CD14-positive monocyte (primary cell): ENCODE data around the gene DGKI. TPM values are rescaled to one million over a fixed set of nuclear protein-coding genes. Genes with fewer than 3 reads are reported as not detected.

Experiments used
- DNase-seq, 3 donors: peaks; one replicate each; pipeline ENCODE4 v3.0.0-alpha.2; 2011 to 2022
- H2AFZ ChIP-seq: 2 replicates; pipeline ENCODE4 v1.6.0; 2012; ENCODE audit warnings: mild to moderate bottlenecking, low read depth, low read length, inconsistent platforms; ENCODE audit not compliant: insufficient read depth, poor library complexity, severe bottlenecking
- H3K27ac ChIP-seq, 2 donors: 1 replicate in 1 of 2; 2 replicates in 1 of 2; pipeline ENCODE4 v1.5.1; 2012 to 2013; ENCODE audit warnings: low read length in 2 of 2, control low read depth in 1 of 2, inconsistent platforms in 1 of 2, low read depth in 1 of 2, mild to moderate bottlenecking in 1 of 2
- H3K27me3 ChIP-seq, 2 donors: one replicate each; pipeline versions ENCODE4 v1.6.0 to v1.6.1; 2011 to 2013; ENCODE audit warnings: low read length in 2 of 2; ENCODE audit not compliant: control insufficient read depth in 2 of 2, insufficient read depth in 2 of 2
- H3K36me3 ChIP-seq, 2 donors: replicated peaks in 1 of 2; 1 replicate in 1 of 2; 2 replicates in 1 of 2; pipeline versions ENCODE4 v1.5.1 to v1.6.1; 2012 to 2013; ENCODE audit warnings: low read length in 2 of 2, control low read depth in 1 of 2, inconsistent platforms in 1 of 2, mild to moderate bottlenecking in 1 of 2; ENCODE audit not compliant: insufficient read depth in 2 of 2, control insufficient read depth in 1 of 2
- H3K4me1 ChIP-seq, 2 donors: 1 replicate in 1 of 2; 2 replicates in 1 of 2; pipeline versions ENCODE4 v1.5.1 to v1.6.1; 2012 to 2013; ENCODE audit warnings: low read length in 2 of 2, control low read depth in 1 of 2, inconsistent platforms in 1 of 2, mild to moderate bottlenecking in 1 of 2, moderate library complexity in 1 of 2; ENCODE audit not compliant: insufficient read depth in 2 of 2, control insufficient read depth in 1 of 2
- H3K4me2 ChIP-seq: replicated peaks from 2 replicates; pipeline ENCODE3; 2012; ENCODE audit warnings: low read length, moderate library complexity, mild to moderate bottlenecking; ENCODE audit not compliant: poor library complexity, severe bottlenecking; ENCODE audit errors: extremely low read depth
- H3K4me3 ChIP-seq, 3 experiments: fragments of 200-600 bp in 1 of 3; sonication (generic) in 1 of 3; replicated peaks in 1 of 3; 1 replicate in 2 of 3; 2 replicates in 1 of 3; pipeline ENCODE4 v1.5.1; 2011 to 2013; ENCODE audit warnings: low read length in 3 of 3, mild to moderate bottlenecking in 3 of 3, control low read depth in 2 of 3, low read depth in 2 of 3, inconsistent platforms in 1 of 3, moderate library complexity in 1 of 3
- H3K79me2 ChIP-seq: 2 replicates; pipeline ENCODE4 v1.6.0; 2012; ENCODE audit warnings: mild to moderate bottlenecking, control low read depth, inconsistent platforms, low read length, moderate library complexity; ENCODE audit not compliant: insufficient read depth
- H3K9ac ChIP-seq: 2 replicates; pipeline ENCODE4 v1.6.0; 2017; ENCODE audit warnings: low read length, mild to moderate bottlenecking; ENCODE audit not compliant: insufficient read depth, poor library complexity, severe bottlenecking
- H3K9me3 ChIP-seq, 2 donors: replicated peaks in 1 of 2; 1 replicate in 1 of 2; 2 replicates in 1 of 2; pipeline versions ENCODE4 v1.5.1 to v1.6.1; 2012 to 2013; ENCODE audit warnings: low read length in 2 of 2, control low read depth in 1 of 2; ENCODE audit not compliant: control insufficient read depth in 1 of 2, insufficient read depth in 1 of 2
- H4K20me1 ChIP-seq: 2 replicates; pipeline ENCODE4 v1.6.0; 2012; ENCODE audit warnings: mild to moderate bottlenecking, low read length, control low read depth, moderate library complexity; ENCODE audit not compliant: insufficient read depth
- H3K27ac Mint-ChIP-seq, 7 donors: one replicate each; pipeline ENCODE4 v1.8.0; 2020; ENCODE audit warnings: mild to moderate bottlenecking in 7 of 7, mixed read lengths in 7 of 7, moderate library complexity in 6 of 7, inconsistent platforms in 2 of 7
- H3K27me3 Mint-ChIP-seq, 3 donors: one replicate each; pipeline ENCODE4 v1.8.0; 2021 to 2022; ENCODE audit warnings: low read depth in 3 of 3, mild to moderate bottlenecking in 3 of 3, mixed read lengths in 3 of 3, moderate library complexity in 3 of 3, inconsistent platforms in 1 of 3
- H3K36me3 Mint-ChIP-seq, 2 donors: one replicate each; pipeline ENCODE4 v1.8.0; 2020; ENCODE audit warnings: mixed read lengths in 2 of 2, inconsistent platforms in 1 of 2, mild to moderate bottlenecking in 1 of 2
- H3K4me1 Mint-ChIP-seq: one replicate; pipeline ENCODE4 v1.8.0; 2020; ENCODE audit warnings: mild to moderate bottlenecking, mixed read lengths
- H3K4me3 Mint-ChIP-seq, 2 donors: one replicate each; pipeline ENCODE4 v1.8.0; 2020; ENCODE audit warnings: mild to moderate bottlenecking in 2 of 2, mixed read lengths in 2 of 2, moderate library complexity in 1 of 2
- H3K9me3 Mint-ChIP-seq, 7 donors: one replicate each; pipeline ENCODE4 v1.8.0; 2020 to 2022; ENCODE audit warnings: mixed read lengths in 7 of 7, mild to moderate bottlenecking in 6 of 7, moderate library complexity in 6 of 7, inconsistent platforms in 2 of 7
- WGBS: methylation state at CpG from one replicate; pipeline ENCODE4 v1.1.5; 2013; ENCODE audit warnings: missing lambda C conversion rate; ENCODE audit not compliant: insufficient coverage; 5-methylcytosine and 5-hydroxymethylcytosine counted together
- intact Hi-C, 2 donors: fragments of 100-400 bp; cut with micrococcal nuclease; formaldehyde crosslinking; loops; one replicate each; pipeline versions ENCODE4 v1.15.0 to v1.15.1; 2023
- polyA plus RNA-seq, 3 donors: library from polyadenylated mRNA; depleted of rRNA in 1 of 3; unstranded in 2 of 3; stranded (reverse) in 1 of 3; fragments of 300-500 nt in 2 of 3; fragments of >200 nt in 1 of 3; fragmentation: Illumina TruSeq in 2 of 3; gene quantifications; 1 replicate in 2 of 3; 2 replicates in 1 of 3; pipeline ENCODE4 v1.2.3, GENCODE V29; 2012 to 2021
- TF ChIP-seq, protein P1 (sequence below): fragments of 200-600 bp; IDR thresholded peaks from one replicate; pipeline ENCODE4 v1.8.0; 2022; ENCODE audit warnings: antibody characterized with exemption, mild to moderate bottlenecking

The DGKI gene
- polyA plus RNA-seq, 3 donors = not detected

DNA sequence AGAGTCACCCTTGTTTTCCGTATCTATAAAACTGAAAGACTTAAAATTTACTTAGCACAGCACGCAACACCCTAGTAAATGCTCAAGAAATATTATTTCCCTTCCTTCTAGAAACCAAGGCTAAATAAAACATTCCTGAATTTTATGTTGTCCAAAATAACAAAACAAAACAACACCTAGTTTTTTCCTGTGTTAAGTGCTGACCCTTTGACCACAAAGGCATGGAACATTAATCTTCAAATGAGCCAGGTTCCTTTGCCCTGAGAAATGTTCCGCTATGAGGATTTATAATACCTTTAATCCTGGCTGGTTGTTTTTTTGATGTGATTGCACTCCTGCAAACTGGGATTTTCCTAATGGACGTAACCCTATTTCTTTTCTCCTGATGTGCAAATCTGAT, 29.0 kb upstream of the DGKI start:
- no peak overlapping the region for H3K4me3 ChIP-seq
- H3K27me3 ChIP-seq = no peaks in the 10 kb centered on the region
- intact Hi-C loops = no loop called here
- no peaks in the 10 kb centered on the region for H3K9me3 ChIP-seq
- peaks cover 0 to 2% (median 0%) of the 10 kb centered on the region in 7 donors for H3K9me3 Mint-ChIP-seq
- H3K4me1 ChIP-seq = no peaks in the 10 kb centered on the region
- DNase-seq = no peak
- H3K27ac ChIP-seq = no peak overlapping the region
- H3K36me3 Mint-ChIP-seq = peaks cover 80 to 89% of the 10 kb centered on the region in 2 donors
- no peak overlapping the region for H2AFZ ChIP-seq
- no peaks in the 10 kb centered on the region for H3K27me3 Mint-ChIP-seq
- H4K20me1 ChIP-seq = no peaks in the 10 kb centered on the region
- peaks cover 54 to 92% of the 10 kb centered on the region in 2 donors for H3K36me3 ChIP-seq
- TF ChIP-seq, protein P1, sequence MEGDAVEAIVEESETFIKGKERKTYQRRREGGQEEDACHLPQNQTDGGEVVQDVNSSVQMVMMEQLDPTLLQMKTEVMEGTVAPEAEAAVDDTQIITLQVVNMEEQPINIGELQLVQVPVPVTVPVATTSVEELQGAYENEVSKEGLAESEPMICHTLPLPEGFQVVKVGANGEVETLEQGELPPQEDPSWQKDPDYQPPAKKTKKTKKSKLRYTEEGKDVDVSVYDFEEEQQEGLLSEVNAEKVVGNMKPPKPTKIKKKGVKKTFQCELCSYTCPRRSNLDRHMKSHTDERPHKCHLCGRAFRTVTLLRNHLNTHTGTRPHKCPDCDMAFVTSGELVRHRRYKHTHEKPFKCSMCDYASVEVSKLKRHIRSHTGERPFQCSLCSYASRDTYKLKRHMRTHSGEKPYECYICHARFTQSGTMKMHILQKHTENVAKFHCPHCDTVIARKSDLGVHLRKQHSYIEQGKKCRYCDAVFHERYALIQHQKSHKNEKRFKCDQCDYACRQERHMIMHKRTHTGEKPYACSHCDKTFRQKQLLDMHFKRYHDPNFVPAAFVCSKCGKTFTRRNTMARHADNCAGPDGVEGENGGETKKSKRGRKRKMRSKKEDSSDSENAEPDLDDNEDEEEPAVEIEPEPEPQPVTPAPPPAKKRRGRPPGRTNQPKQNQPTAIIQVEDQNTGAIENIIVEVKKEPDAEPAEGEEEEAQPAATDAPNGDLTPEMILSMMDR = no peak
- no peaks in the 10 kb centered on the region for H3K4me1 Mint-ChIP-seq
- H3K9ac ChIP-seq = no peak overlapping the region
- H3K79me2 ChIP-seq = no peaks in the 10 kb centered on the region
- no peak overlapping the region for H3K27ac Mint-ChIP-seq
- no peak overlapping the region for H3K4me2 ChIP-seq
- H3K4me3 Mint-ChIP-seq = no peak overlapping the region
- 100% methylated on average over 1 of the region's 4 CpGs for WGBS

DNA sequence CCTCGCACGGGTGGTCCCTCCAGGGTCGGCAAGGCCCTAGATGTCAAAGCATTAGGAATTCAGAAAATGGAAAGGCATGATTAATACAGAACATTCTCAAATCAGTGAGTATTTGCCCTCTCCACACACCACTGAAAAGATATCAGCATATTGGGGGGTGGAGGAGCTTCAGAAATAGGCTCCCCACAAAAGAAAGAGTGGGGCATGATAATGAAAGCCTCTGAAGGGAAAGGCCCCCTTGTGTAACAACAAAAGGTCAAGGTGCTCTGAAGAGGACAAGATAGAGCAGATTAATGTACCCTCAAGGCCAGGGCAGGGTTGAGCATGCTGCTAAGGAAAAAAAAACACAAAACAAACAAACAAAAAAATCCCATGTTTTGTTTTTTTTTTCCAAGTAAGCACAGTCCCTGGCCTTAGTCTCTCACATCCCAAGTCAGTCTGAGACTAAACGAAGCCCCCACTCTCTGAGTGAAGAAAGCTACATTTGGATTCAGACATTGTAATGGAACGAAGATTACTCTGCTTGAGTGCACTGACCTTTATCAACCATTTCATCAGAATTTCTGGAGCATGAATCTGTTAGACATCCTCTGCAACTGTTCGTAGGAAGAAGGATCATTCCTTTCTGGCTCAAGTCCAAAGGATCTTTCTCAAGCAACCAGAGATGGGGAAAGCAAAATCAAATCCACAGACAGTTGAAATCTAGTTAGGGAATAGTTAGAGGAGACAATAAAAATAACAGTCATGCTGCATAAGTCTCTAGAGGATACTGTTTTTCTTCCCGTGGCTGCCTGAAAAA, 27.4 kb upstream of the DGKI start:
- 100% methylated on average over 2 of the region's 7 CpGs for WGBS
- Histone ChIP-seq H4K20me1 (no peaks in the 10 kb centered on the region), H3K36me3 (peaks cover 40 to 76% of the 10 kb centered on the region in 2 donors), H3K4me1 (no peaks in the 10 kb centered on the region), H3K27me3 (no peaks in the 10 kb centered on the region), H3K4me3 (no peak overlapping the region), H2AFZ (no peak overlapping the region), H3K4me2 (no peak overlapping the region), H3K9ac (no peak overlapping the region), H3K9me3 (no peaks in the 10 kb centered on the region), H3K27ac (no peak overlapping the region), H3K79me2 (no peaks in the 10 kb centered on the region)
- peak overlapping the region in 1 of 7 donors; percentile 1 for H3K27ac Mint-ChIP-seq
- H3K4me1 Mint-ChIP-seq = no peaks in the 10 kb centered on the region
- peaks cover 64 to 76% of the 10 kb centered on the region in 2 donors for H3K36me3 Mint-ChIP-seq
- no peak overlapping the region for H3K4me3 Mint-ChIP-seq
- intact Hi-C loops = no loop called here
- TF ChIP-seq, protein P1 = no peak
- no peaks in the 10 kb centered on the region for H3K27me3 Mint-ChIP-seq
- peaks cover 0 to 2% (median 0%) of the 10 kb centered on the region in 7 donors for H3K9me3 Mint-ChIP-seq
- DNase-seq = no peak
